SK-N-SH (cell line): ENCODE data around the gene EMX2.
"Not testable (repeated sequence)": the region's sequence is repeated elsewhere in the genome, so short reads cannot be mapped to it uniquely, and the experiment has no call there.

Experiments
- CHD2 ChIP-seq: fragments of 150-350 bp; IDR thresholded peaks from 2 replicates; pipeline ENCODE4 v1.6.1; 2018; ENCODE audit warnings: low read length; ENCODE audit not compliant: partially characterized antibody
- MXI1 ChIP-seq: IDR thresholded peaks from 2 replicates; pipeline ENCODE4 v1.6.1; 2012; ENCODE audit warnings: mild to moderate bottlenecking, low read depth, low read length, improper control_type of control experiment
- NFIC ChIP-seq: IDR thresholded peaks from 2 replicates; pipeline ENCODE4 v1.4.0; 2012; ENCODE audit warnings: borderline replicate concordance
- POLR2AphosphoS5 ChIP-seq: IDR thresholded peaks from 2 replicates; pipeline ENCODE4 v1.6.1; 2012; ENCODE audit warnings: low read depth, low read length
- REST ChIP-seq: IDR thresholded peaks from 2 replicates; pipeline ENCODE4 v1.6.1; 2012; ENCODE audit warnings: mild to moderate bottlenecking, low read depth, low read length, moderate library complexity
- SMC3 ChIP-seq: IDR thresholded peaks from 2 replicates; pipeline ENCODE4 v1.6.1; 2012; ENCODE audit warnings: low read depth, low read length, improper control_type of control experiment
- TAF1 ChIP-seq: IDR thresholded peaks from 2 replicates; pipeline ENCODE4 v1.6.1; 2012; ENCODE audit warnings: low read depth, mild to moderate bottlenecking, low read length, moderate library complexity, borderline replicate concordance
- TEAD4 ChIP-seq: IDR thresholded peaks from 2 replicates; pipeline ENCODE4 v1.4.0; 2012; ENCODE audit warnings: mild to moderate bottlenecking, borderline replicate concordance; ENCODE audit not compliant: insufficient read depth
- USF2 ChIP-seq: fragments of 150-350 bp; IDR thresholded peaks from 2 replicates; pipeline ENCODE4 v1.6.1; 2017; ENCODE audit warnings: antibody characterized with exemption, low read length, low read depth, borderline replicate concordance
- ZBTB33 ChIP-seq: IDR thresholded peaks from 2 replicates; pipeline ENCODE4 v1.4.0; 2012; ENCODE audit warnings: low read depth, borderline replicate concordance
- TF ChIP-seq, protein P1 (sequence below): fragments of 200-600 bp; sonication (generic); IDR thresholded peaks from 2 replicates; pipeline ENCODE4 v1.6.1; 2017; ENCODE audit warnings: antibody characterized with exemption, mild to moderate bottlenecking, moderate library complexity

- TF ChIP-seq, protein P1, sequence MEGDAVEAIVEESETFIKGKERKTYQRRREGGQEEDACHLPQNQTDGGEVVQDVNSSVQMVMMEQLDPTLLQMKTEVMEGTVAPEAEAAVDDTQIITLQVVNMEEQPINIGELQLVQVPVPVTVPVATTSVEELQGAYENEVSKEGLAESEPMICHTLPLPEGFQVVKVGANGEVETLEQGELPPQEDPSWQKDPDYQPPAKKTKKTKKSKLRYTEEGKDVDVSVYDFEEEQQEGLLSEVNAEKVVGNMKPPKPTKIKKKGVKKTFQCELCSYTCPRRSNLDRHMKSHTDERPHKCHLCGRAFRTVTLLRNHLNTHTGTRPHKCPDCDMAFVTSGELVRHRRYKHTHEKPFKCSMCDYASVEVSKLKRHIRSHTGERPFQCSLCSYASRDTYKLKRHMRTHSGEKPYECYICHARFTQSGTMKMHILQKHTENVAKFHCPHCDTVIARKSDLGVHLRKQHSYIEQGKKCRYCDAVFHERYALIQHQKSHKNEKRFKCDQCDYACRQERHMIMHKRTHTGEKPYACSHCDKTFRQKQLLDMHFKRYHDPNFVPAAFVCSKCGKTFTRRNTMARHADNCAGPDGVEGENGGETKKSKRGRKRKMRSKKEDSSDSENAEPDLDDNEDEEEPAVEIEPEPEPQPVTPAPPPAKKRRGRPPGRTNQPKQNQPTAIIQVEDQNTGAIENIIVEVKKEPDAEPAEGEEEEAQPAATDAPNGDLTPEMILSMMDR: not testable (repeated sequence)
- not testable (repeated sequence) for TF ChIP-seq MXI1, NFIC, TAF1, USF2, ZBTB33, POLR2AphosphoS5, TEAD4, REST, SMC3, CHD2
Measured at GRCh38 chr10:117584831-117585230, 42.3 kb downstream of the EMX2 start.
